HEK293T (cell line): Measurements from ENCODE around the gene NOL9.

Source experiments
- ARNT ChIP-seq: fragments of 450-650 bp; IDR thresholded peaks from 2 replicates; pipeline ENCODE4 v1.6.1; 2017; ENCODE audit warnings: mild to moderate bottlenecking
- BHLHE40 ChIP-seq: fragments of 450-650 bp; IDR thresholded peaks from 2 replicates; pipeline ENCODE4 v1.6.1; 2016; ENCODE audit warnings: mild to moderate bottlenecking, moderate library complexity, borderline replicate concordance
- CTBP1 ChIP-seq: fragments of 450-650 bp; IDR thresholded peaks from 2 replicates; pipeline ENCODE4 v1.6.1; 2016; ENCODE audit warnings: borderline replicate concordance
- ELF4 ChIP-seq: fragments of 450-650 bp; IDR thresholded peaks from 2 replicates; pipeline ENCODE4 v1.6.1; 2017; ENCODE audit warnings: antibody characterized with exemption
- FOXA1 ChIP-seq: fragments of 450-650 bp; IDR thresholded peaks from 2 replicates; pipeline ENCODE4 v1.6.1; 2016; ENCODE audit warnings: mild to moderate bottlenecking
- L3MBTL2 ChIP-seq: fragments of 450-650 bp; conservative IDR thresholded peaks from 2 replicates; pipeline ENCODE4 v1.6.1; 2016; ENCODE audit warnings: mild to moderate bottlenecking
- LEF1 ChIP-seq: fragments of 450-650 bp; IDR thresholded peaks from 2 replicates; pipeline ENCODE4 v1.6.1; 2017; ENCODE audit warnings: mild to moderate bottlenecking, borderline replicate concordance
- NFRKB ChIP-seq: fragments of 450-650 bp; IDR thresholded peaks from 2 replicates; pipeline ENCODE4 v1.6.1; 2016; ENCODE audit warnings: mild to moderate bottlenecking, moderate library complexity
- PKNOX1 ChIP-seq: fragments of 450-650 bp; IDR thresholded peaks from 2 replicates; pipeline ENCODE4 v1.6.1; 2016
- SP1 ChIP-seq: fragments of 450-650 bp; IDR thresholded peaks from 2 replicates; pipeline ENCODE4 v1.6.1; 2017
- SUZ12 ChIP-seq: fragments of 450-650 bp; IDR thresholded peaks from 2 replicates; pipeline ENCODE4 v1.6.1; 2016; ENCODE audit warnings: mild to moderate bottlenecking
- TARDBP ChIP-seq: fragments of 450-650 bp; IDR thresholded peaks from 2 replicates; pipeline ENCODE4 v1.6.1; 2016
- ZNF384 ChIP-seq: fragments of 450-650 bp; IDR thresholded peaks from 2 replicates; pipeline ENCODE4 v1.6.1; 2016

- TF ChIP-seq CTBP1 (no peak), TARDBP (no peak), SP1 (no peak), ARNT (no peak), ELF4 (no peak), LEF1 (no peak), NFRKB (no peak), BHLHE40 (no peak), ZNF384 (no peak), SUZ12 (no peak), L3MBTL2 (no peak), FOXA1 (no peak), PKNOX1 (no peak)
These were observed 6.0 kb upstream of the NOL9 start for GRCh38 chr1:6560267-6560666.
